G401 (cell line): ENCODE results near the gene NOPCHAP1. TPM values are rescaled to one million over a fixed set of nuclear protein-coding genes. Genes with fewer than 3 reads are reported as not detected.
"Not testable (repeated sequence)": the region's sequence is repeated elsewhere in the genome, so short reads cannot be mapped to it uniquely, and the experiment has no call there.

ENCODE experiments used
- DNase-seq: peaks from one replicate; pipeline ENCODE4 v3.0.0-alpha.2; 2015; ENCODE audit warnings: low spot score
- in situ Hi-C: cut with HindIII; loops from 2 replicates; pipeline ENCODE4 v1.10.0; 2016; ENCODE audit warnings: low sequenced_read_pairs, mixed read lengths
- total RNA-seq: library from RNA; depleted of rRNA; stranded (reverse); fragments of >200 nt; shearing (Covaris generic); gene quantifications from 2 replicates; pipeline ENCODE4 v1.2.3, GENCODE V29; 2014

Gene NOPCHAP1
- total RNA-seq, 1 experiment from 2014 or later = 10.9 TPM

GRCh38 chr12:104963757-104964156, 22.4 kb upstream of the NOPCHAP1 start:
- DNase-seq = no peak
- in situ Hi-C loops = no loop called here

GRCh38 chr12:104964167-104964855, 21.8 kb upstream of the NOPCHAP1 start:
- in situ Hi-C loops = no loop called here
- DNase-seq = no peak

GRCh38 chr12:104964856-104965205, 21.3 kb upstream of the NOPCHAP1 start:
- in situ Hi-C loops = no loop called here
- DNase-seq = no peak

DNA sequence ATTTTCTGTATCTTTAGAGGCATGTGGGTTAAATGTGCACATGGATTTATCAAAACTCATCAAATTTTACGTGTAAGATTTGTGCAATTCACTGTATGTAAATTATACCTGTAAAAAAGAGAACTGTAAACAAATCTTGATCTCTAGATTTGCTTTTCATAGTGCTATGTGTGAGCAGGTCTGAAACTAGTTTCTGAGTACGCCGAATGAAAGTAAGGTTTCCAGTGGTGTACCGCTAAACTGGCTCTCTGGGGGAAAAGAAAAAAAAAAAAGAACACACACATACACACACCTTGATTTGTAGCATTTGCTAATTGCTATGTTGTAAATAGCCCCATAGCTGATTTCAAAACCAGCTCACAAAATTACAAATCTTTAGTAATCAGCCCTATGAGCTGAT, 19.4 kb upstream of the NOPCHAP1 start:
- DNase-seq = no peak
- in situ Hi-C loops = no loop called here

GRCh38 chr12:104969343-104969742, 16.8 kb upstream of the NOPCHAP1 start:
- DNase-seq = no peak
- in situ Hi-C loops = no loop called here

DNA sequence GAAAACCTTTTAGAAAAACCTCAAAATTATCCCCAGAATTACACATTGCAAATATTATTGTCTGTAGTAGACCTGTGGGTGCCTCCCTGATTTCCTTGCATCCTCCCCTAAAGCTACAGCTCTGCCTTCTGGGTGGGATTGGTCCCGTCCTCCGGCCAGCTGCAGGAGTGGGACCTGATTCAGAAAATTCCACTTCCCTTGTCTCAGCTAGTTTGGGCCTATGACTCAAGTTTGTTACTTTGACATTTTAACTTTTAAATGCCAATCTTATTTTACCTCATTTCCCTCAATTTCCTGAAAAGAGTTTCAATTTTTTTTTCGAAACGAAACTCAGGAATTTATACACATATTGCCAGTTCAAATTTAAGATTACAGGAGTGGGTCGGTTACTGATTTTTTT, 14.8 kb upstream of the NOPCHAP1 start:
- no peak for DNase-seq
- in situ Hi-C loops = no loop called here

DNA sequence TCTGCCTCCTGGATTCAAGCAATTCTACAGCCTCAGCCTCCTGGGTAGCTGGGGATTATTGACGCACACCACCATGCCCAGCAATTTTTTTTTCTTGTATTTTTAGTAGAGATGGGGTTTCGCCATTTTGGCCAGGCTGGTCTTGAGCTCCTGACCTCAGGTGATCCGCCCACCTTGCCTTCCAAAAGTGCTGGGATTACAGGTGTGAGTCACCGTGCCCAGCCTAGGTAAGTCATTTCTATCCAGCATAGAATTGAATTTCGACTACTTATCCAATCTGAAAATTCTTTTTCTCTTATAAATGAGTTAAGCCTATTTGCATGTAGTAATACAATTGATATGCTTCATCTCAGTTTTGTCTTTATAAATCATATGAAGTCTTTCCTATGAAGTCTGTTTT, 12.9 kb upstream of the NOPCHAP1 start:
- no peak for DNase-seq
- in situ Hi-C loops = no loop called here

- DNase-seq = no peak
- in situ Hi-C loops = no loop called here
Measured at GRCh38 chr12:104974626-104975290, 11.4 kb upstream of the NOPCHAP1 start.

DNA sequence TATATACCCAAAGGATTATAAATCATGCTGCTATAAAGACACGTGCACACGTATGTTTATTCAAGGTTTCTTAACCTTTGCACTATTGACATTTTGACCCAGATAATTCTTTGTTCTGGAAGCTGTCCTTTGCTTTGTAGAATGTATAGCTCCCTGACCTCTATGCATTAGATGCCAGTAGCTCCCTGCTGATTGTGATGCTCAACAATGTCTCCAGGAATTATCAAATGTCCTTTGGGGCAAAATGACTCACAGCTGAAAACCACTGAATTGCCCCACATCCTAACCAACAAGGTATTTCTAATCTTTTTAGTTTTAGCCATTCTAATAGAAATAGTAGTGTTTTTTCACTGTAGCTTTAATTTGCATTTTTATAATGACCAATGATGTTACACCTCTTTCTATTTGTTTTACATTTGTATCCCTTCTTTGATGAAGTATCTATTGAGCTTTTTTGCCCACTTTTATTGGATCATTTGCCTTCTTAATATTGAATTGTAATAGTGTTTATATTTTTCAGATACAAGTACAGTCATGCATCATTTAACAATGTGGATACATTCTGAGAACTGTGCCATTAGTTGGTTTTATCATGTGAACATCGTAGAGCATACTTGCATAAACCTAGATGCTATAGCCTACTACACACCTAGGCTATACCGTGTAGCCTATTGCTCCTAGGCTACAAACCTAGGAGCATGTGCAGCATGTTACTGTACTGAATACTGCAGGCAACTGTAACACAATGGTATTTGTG, 10.4 kb upstream of the NOPCHAP1 start:
- no peak for DNase-seq
- in situ Hi-C loops = no loop called here

DNA sequence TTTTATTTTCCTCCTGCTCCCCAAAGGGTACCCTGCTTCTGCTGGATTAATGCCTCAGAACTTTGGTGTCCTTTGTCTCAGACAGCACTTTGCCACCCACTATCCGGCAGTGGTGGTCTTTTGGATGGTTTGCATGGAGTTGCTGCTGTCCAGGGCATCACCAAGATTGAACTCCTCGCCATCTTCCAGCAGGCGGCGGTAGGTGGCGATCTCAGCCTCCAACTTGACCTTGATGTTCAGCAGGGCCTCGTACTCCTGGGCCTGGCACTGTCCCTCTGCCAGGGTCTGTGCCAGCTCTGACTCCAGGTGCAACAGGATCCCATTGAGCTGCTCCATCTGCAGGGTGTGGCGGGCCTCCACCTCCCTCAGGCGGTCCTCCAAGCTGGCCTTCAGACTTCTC, 9.4 kb upstream of the NOPCHAP1 start:
- in situ Hi-C loops = no loop called here
- DNase-seq = no peak

- DNase-seq, in situ Hi-C loops: not testable (repeated sequence)
Measured at GRCh38 chr12:104977688-104978087, 8.4 kb upstream of the NOPCHAP1 start.

GRCh38 chr12:104985206-104985605, 910 bp upstream of the NOPCHAP1 start:
- in situ Hi-C loops = no loop called here
- DNase-seq = no peak

DNA sequence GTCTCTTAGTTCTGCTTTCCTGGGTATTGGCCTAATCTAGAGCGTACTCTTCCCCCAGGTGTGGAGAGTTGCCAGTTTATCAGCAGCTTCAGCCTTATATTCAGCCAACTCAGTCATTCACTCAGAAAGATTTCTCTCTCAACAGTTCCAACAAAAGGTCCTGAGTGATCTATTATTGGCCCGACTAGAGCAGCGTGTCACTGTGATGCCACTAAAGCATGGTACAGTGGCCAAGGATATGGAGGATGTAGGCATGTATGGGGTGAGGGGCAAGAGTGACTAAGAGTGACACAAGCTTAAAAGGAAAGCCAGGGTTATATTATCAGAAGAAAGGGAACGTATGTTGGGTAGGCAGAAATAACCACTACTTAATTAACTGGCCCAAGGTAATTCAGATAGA, 4.8 kb downstream of the NOPCHAP1 start:
- DNase-seq = no peak
- in situ Hi-C loops = no loop called here

GRCh38 chr12:104991565-104992128, 5.5 kb downstream of the NOPCHAP1 start:
- in situ Hi-C loops = no loop called here

DNA sequence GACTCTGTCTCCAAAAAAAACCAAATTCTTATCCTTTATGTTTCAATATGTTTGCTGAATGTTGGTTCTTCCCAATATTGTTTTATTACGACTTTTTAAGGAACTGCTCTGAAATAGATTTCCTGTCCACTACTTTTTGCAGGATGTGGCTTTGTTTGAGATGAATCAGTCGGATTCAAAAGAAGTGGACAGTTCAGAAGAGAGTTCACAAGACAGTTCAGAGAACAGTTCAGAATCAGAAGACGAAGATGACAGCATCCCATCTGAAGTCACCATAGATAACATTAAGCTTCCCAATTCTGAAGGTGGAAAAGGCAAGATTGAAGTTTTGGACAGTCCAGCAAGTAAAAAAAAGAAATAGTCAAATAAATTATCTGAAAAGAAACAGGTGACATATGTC, 8.2 kb downstream of the NOPCHAP1 start:
- DNase-seq = no peak
- in situ Hi-C loops = no loop called here

More at GRCh38 chr12:104991565-104992128, 5.5 kb downstream of the NOPCHAP1 start:
- no peak for DNase-seq

GRCh38 chr12:104997541-104997940, 11.4 kb downstream of the NOPCHAP1 start:
- in situ Hi-C loops = no loop called here
- no peak for DNase-seq

DNA sequence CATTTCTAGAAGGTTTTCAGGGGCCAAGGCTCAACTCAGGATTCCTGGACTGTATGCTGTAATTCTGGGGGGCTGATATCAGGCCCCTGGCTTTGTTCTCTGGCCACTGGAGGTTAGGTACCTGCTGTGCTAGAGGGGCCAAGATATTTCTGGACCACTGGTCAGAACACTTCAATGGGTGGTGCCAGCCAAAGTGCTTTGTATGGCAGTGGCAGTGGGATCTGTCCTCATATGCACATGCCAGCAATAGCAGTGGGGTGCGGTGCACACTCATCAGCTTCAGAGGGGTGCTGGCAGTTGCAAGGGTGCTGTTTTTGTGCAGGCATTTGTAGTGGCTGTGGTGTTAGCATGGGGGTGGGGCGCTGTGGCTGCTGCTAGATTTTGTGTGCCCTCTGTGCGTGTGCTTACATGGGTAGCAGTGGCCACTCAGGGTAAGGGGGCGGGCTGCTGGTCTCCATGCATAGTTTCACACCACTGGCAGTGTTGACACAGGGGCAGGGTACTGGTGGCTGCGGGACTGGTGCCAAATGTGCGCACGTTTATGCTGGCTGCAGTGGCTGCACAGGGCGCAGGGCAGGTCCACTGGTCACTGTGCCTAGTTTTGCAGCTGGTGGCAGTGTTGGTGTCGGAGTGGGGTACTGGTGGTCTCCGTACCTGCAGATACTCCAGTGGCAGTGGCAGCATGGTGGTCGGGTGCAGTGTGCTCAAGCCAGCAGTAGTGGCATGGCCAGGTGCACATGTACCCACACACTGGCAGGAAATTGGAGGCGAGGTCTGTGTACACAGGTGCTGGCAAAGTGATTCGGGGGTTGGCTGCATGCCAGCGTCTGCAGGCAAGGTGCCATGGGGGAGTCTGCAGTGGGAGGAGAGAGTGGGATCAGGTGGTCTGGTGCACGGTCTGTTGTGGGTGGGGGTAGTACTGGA, 12.6 kb downstream of the NOPCHAP1 start:
- in situ Hi-C loops = no loop called here
- no peak for DNase-seq

GRCh38 chr12:104999347-104999685, 13.2 kb downstream of the NOPCHAP1 start:
- in situ Hi-C loops = no loop called here
- no peak for DNase-seq

GRCh38 chr12:105001476-105001875, 15.4 kb downstream of the NOPCHAP1 start:
- no peak for DNase-seq
- in situ Hi-C loops = no loop called here
